Testis (tissue), 2 donors: Measurements from ENCODE around the gene COL6A1.

ENCODE experiments used
- POLR2A ChIP-seq: fragments of 450-650 bp; IDR thresholded peaks from one replicate; pipeline ENCODE4 v1.6.1; 2017; ENCODE audit warnings: antibody characterized with exemption, mild to moderate bottlenecking, moderate library complexity
- TF ChIP-seq, protein P1 (sequence below), 3 experiments: fragments of 450-650 bp in 2 of 3; fragments of 200-600 bp in 1 of 3; sonication (generic) in 1 of 3; IDR thresholded peaks; one replicate each; pipeline ENCODE4 v1.5.1; 2016 to 2019; ENCODE audit warnings: antibody characterized with exemption in 3 of 3, mild to moderate bottlenecking in 2 of 3, moderate library complexity in 1 of 3

DNA sequence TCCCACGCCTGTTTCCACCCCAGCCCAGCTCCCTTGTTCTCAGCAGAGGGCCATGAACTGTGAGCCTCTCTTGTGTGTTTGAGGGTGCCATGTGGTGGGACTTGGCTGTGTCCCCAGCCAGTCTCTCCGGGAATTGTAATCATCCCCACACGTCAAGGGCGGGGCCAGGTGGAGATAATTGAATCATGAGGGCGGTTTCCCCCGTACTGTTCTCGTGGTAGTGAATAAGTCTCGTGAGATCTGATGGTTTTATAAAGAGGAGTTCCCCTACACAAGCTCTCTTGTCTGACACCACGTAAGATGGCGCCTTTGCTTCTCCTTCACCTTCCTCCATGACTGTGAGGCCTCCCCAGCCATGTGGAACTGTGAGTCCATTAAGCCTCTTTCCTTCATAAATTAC lies 59.1 kb downstream of the COL6A1 start:
- TF ChIP-seq, protein P1, sequence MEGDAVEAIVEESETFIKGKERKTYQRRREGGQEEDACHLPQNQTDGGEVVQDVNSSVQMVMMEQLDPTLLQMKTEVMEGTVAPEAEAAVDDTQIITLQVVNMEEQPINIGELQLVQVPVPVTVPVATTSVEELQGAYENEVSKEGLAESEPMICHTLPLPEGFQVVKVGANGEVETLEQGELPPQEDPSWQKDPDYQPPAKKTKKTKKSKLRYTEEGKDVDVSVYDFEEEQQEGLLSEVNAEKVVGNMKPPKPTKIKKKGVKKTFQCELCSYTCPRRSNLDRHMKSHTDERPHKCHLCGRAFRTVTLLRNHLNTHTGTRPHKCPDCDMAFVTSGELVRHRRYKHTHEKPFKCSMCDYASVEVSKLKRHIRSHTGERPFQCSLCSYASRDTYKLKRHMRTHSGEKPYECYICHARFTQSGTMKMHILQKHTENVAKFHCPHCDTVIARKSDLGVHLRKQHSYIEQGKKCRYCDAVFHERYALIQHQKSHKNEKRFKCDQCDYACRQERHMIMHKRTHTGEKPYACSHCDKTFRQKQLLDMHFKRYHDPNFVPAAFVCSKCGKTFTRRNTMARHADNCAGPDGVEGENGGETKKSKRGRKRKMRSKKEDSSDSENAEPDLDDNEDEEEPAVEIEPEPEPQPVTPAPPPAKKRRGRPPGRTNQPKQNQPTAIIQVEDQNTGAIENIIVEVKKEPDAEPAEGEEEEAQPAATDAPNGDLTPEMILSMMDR (IDR thresholded peaks at IDR 0.05) = no peak
- TF ChIP-seq POLR2A = no peak
